ENCODE results near the gene C3orf20. TPM values are rescaled to one million over a fixed set of nuclear protein-coding genes. Genes with fewer than 3 reads are reported as not detected.

Gene C3orf20
- total and polyA plus RNA-seq, 2 experiments from 2014 or later = not detected

- no peak for DNase-seq
- Histone ChIP-seq H3K4me2 (ENCODE audit: unreplicated experiment) (no peak overlapping the region), H3K9ac (no peak overlapping the region), H4K20me1 (ENCODE audit: insufficient read depth) (no peaks in the 10 kb centered on the region), H3K9me2 (ENCODE audit: insufficient read depth) (no peaks in the 10 kb centered on the region), H3F3A (ENCODE audit: insufficient read depth) (no peaks in the 10 kb centered on the region), H3K79me2 (ENCODE audit: insufficient read depth) (no peaks in the 10 kb centered on the region), H3K27ac (no peak overlapping the region), H2AFZ (no peak overlapping the region), H3K27me3 (replicated peaks; ENCODE audit: insufficient read depth) (peaks cover 3% of the 10 kb centered on the region; the same call in 1 of the 2 replicates), H3K36me3 (ENCODE audit: low read depth) (no peaks in the 10 kb centered on the region), H3K4me3 (no peak overlapping the region), H3K4me1 (ENCODE audit: insufficient read depth) (no peaks in the 10 kb centered on the region), H3K9me3 (ENCODE audit: low read depth) (no peaks in the 10 kb centered on the region)
- TF ChIP-seq EZH2phosphoT487 (IDR thresholded peaks at IDR 0.05; ENCODE audit: insufficient read depth, low read depth) = no peak
- no peak for TF ChIP-seq EZH2 (IDR thresholded peaks at IDR 0.05; ENCODE audit: insufficient read depth, poor library complexity, severe bottlenecking)
- 51 to 65% methylated on average over 3 of the region's 3 CpGs for WGBS, 2 experiments (ENCODE audit: low coverage in 1 of 2, low lambda C conversion rate in 2 of 2, missing lambda C conversion rate in 2 of 2)
- in situ Hi-C loops (cut with MboI) = no loop called here
Measured at GRCh38 chr3:14758959-14759358, 84.0 kb downstream of the C3orf20 start.

GRCh38 chr3:14760185-14760584 lies 85.2 kb downstream of the C3orf20 start:
- no peak overlapping the region for H3K27ac ChIP-seq
- H3K4me3 ChIP-seq = no peak overlapping the region
- no peaks in the 10 kb centered on the region for H3K36me3 ChIP-seq (ENCODE audit: low read depth)
- in situ Hi-C loops (cut with MboI) = no loop called here
- H3K9me3 ChIP-seq (ENCODE audit: low read depth) = no peaks in the 10 kb centered on the region
- no peak for DNase-seq
- no peaks in the 10 kb centered on the region for H3K79me2 ChIP-seq (ENCODE audit: insufficient read depth)
- no peak overlapping the region for H3K4me2 ChIP-seq (ENCODE audit: unreplicated experiment)
- 0 out of 2 replicates have a peak, but pooled peaks cover 3% of the 10 kb centered on the region for H3K27me3 ChIP-seq (replicated peaks; ENCODE audit: insufficient read depth)
- H3K4me1 ChIP-seq (ENCODE audit: insufficient read depth) = no peaks in the 10 kb centered on the region
- H3K9me2 ChIP-seq (ENCODE audit: insufficient read depth) = no peaks in the 10 kb centered on the region
- H3K9ac ChIP-seq = no peak overlapping the region
- TF ChIP-seq EZH2 (IDR thresholded peaks at IDR 0.05; ENCODE audit: insufficient read depth, poor library complexity, severe bottlenecking) (no peak), EZH2phosphoT487 (IDR thresholded peaks at IDR 0.05; ENCODE audit: insufficient read depth, low read depth) (no peak)
- no peaks in the 10 kb centered on the region for H3F3A ChIP-seq (ENCODE audit: insufficient read depth)
- H4K20me1 ChIP-seq (ENCODE audit: insufficient read depth) = no peaks in the 10 kb centered on the region
- no peak overlapping the region for H2AFZ ChIP-seq

GRCh38 chr3:14761121-14761672 lies 86.3 kb downstream of the C3orf20 start:
- H3K9me2 ChIP-seq (ENCODE audit: insufficient read depth) = no peaks in the 10 kb centered on the region
- H2AFZ ChIP-seq = no peak overlapping the region
- no peak overlapping the region for H3K9ac ChIP-seq
- 62 to 65% methylated on average over 9 of the region's 9 CpGs for WGBS, 2 experiments (ENCODE audit: low coverage in 1 of 2, low lambda C conversion rate in 2 of 2, missing lambda C conversion rate in 2 of 2)
- no peaks in the 10 kb centered on the region for H3K79me2 ChIP-seq (ENCODE audit: insufficient read depth)
- no peak for DNase-seq
- H3F3A ChIP-seq (ENCODE audit: insufficient read depth) = no peaks in the 10 kb centered on the region
- TF ChIP-seq EZH2phosphoT487 (IDR thresholded peaks at IDR 0.05; ENCODE audit: insufficient read depth, low read depth) = no peak
- no peak for TF ChIP-seq EZH2 (IDR thresholded peaks at IDR 0.05; ENCODE audit: insufficient read depth, poor library complexity, severe bottlenecking)
- no peaks in the 10 kb centered on the region for H3K9me3 ChIP-seq (ENCODE audit: low read depth)
- H4K20me1 ChIP-seq (ENCODE audit: insufficient read depth) = no peaks in the 10 kb centered on the region
- 0 out of 2 replicates have a peak, but pooled peaks cover 3% of the 10 kb centered on the region for H3K27me3 ChIP-seq (replicated peaks; ENCODE audit: insufficient read depth)
- H3K4me1 ChIP-seq (ENCODE audit: insufficient read depth) = no peaks in the 10 kb centered on the region
- no peak overlapping the region for H3K4me3 ChIP-seq
- no peak overlapping the region for H3K27ac ChIP-seq
- no peaks in the 10 kb centered on the region for H3K36me3 ChIP-seq (ENCODE audit: low read depth)
- H3K4me2 ChIP-seq (ENCODE audit: unreplicated experiment) = no peak overlapping the region
- in situ Hi-C loops (cut with MboI) = no loop called here

GRCh38 chr3:14761866-14762265 lies 86.9 kb downstream of the C3orf20 start:
- no peaks in the 10 kb centered on the region for H3K9me3 ChIP-seq (ENCODE audit: low read depth)
- DNase-seq = no peak
- no peak overlapping the region for H3K4me2 ChIP-seq (ENCODE audit: unreplicated experiment)
- TF ChIP-seq EZH2phosphoT487 (IDR thresholded peaks at IDR 0.05; ENCODE audit: insufficient read depth, low read depth) (no peak), EZH2 (IDR thresholded peaks at IDR 0.05; ENCODE audit: insufficient read depth, poor library complexity, severe bottlenecking) (no peak)
- H3K27me3 ChIP-seq (replicated peaks; ENCODE audit: insufficient read depth) = 0 out of 2 replicates have a peak, but pooled peaks cover 3% of the 10 kb centered on the region
- no peak overlapping the region for H3K9ac ChIP-seq
- no peaks in the 10 kb centered on the region for H4K20me1 ChIP-seq (ENCODE audit: insufficient read depth)
- no peak overlapping the region for H3K27ac ChIP-seq
- H3K36me3 ChIP-seq (ENCODE audit: low read depth) = no peaks in the 10 kb centered on the region
- H3F3A ChIP-seq (ENCODE audit: insufficient read depth) = no peaks in the 10 kb centered on the region
- no peaks in the 10 kb centered on the region for H3K9me2 ChIP-seq (ENCODE audit: insufficient read depth)
- no peaks in the 10 kb centered on the region for H3K79me2 ChIP-seq (ENCODE audit: insufficient read depth)
- WGBS, 2 experiments (ENCODE audit: low coverage in 1 of 2, low lambda C conversion rate in 2 of 2, missing lambda C conversion rate in 2 of 2) = 91 to 100% methylated on average over 2 of the region's 2 CpGs
- H2AFZ ChIP-seq = no peak overlapping the region
- no peaks in the 10 kb centered on the region for H3K4me1 ChIP-seq (ENCODE audit: insufficient read depth)
- no peak overlapping the region for H3K4me3 ChIP-seq
- in situ Hi-C loops (cut with MboI) = no loop called here

GRCh38 chr3:14762701-14763100 lies 87.8 kb downstream of the C3orf20 start:
- 49 to 54% methylated on average over 3 of the region's 3 CpGs for WGBS, 2 experiments (ENCODE audit: low coverage in 1 of 2, low lambda C conversion rate in 2 of 2, missing lambda C conversion rate in 2 of 2)

More at GRCh38 chr3:14762701-14763100, 87.8 kb downstream of the C3orf20 start:
- in situ Hi-C loops (cut with MboI) = no loop called here
- Histone ChIP-seq H3K4me3 (no peak overlapping the region), H2AFZ (no peak overlapping the region), H3K9me3 (ENCODE audit: low read depth) (no peaks in the 10 kb centered on the region), H3F3A (ENCODE audit: insufficient read depth) (no peaks in the 10 kb centered on the region), H3K36me3 (ENCODE audit: low read depth) (no peaks in the 10 kb centered on the region), H3K4me2 (ENCODE audit: unreplicated experiment) (no peak overlapping the region), H3K9me2 (ENCODE audit: insufficient read depth) (no peaks in the 10 kb centered on the region), H3K27ac (no peak overlapping the region), H3K4me1 (ENCODE audit: insufficient read depth) (no peaks in the 10 kb centered on the region), H3K27me3 (replicated peaks; ENCODE audit: insufficient read depth) (0 out of 2 replicates have a peak, but pooled peaks cover 3% of the 10 kb centered on the region), H3K9ac (no peak overlapping the region), H3K79me2 (ENCODE audit: insufficient read depth) (no peaks in the 10 kb centered on the region), H4K20me1 (ENCODE audit: insufficient read depth) (no peaks in the 10 kb centered on the region)
- TF ChIP-seq EZH2 (IDR thresholded peaks at IDR 0.05; ENCODE audit: insufficient read depth, poor library complexity, severe bottlenecking) (no peak), EZH2phosphoT487 (IDR thresholded peaks at IDR 0.05; ENCODE audit: insufficient read depth, low read depth) (no peak)
- no peak for DNase-seq

All from GM23248 (cell line).